Measurements from ENCODE around the gene DNAH1. TPM values are rescaled to one million over a fixed set of nuclear protein-coding genes. Genes with fewer than 3 reads are reported as not detected.

DNAH1 gene
- total RNA-seq, 2 donors from 2014 or later: 5.6 to 18.7 TPM

DNA sequence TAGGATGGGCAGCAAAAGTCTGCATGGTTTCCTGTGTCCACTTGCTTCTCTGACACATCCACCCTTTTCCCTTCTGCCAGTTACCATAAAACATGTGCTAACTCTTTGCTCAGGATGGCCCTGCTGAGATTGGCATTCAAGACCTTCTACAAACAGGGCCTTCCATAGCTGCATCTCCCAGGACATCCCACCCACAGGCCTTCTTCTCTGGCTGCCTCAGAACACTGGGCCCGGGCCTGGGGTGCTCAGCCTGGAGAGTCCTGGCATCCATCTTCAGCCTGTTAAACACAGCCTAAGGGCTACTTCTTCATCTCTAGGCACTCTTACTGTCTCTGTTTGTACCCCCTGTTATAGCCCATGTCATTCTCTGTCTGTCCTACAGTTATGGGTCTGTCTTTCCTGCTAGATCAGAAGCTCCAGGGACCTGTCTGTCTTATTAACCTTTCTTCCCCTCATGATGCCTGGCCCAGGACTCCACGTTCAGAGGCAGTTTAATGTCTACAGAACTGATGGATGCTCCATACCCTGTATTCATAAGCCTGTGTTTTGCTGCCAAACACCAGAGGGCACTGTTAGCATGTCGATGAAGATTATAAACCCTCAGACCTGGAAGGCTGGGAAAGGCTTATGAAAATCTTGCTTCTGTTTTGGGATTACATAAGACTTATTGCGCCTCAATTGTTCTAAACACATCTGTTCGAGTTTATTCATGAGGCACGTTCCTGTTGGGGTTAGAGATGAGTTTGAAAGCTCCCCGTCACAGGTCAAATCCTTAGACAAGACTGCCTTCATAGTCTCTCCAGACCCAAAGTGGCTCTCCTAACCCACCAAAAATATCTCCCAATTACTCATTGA is 112.3 kb downstream of the DNAH1 start:
- no peaks in the 10 kb centered on the region for H3K4me1 ChIP-seq (replicated peaks)
- no peaks in the 10 kb centered on the region for H3K9me3 ChIP-seq
- DNase-seq (ENCODE audit: low spot score): peak; percentile 70
- H3K4me3 ChIP-seq: no peak overlapping the region
- intact Hi-C loops (cut with DNase I): loop anchor here (2.0 kb wide), 1 partner anchor 18 kb away; no protein-coding TSS in a partner anchor
- no peak for TF ChIP-seq POLR2A (IDR thresholded peaks at IDR 0.05)
- TF ChIP-seq, protein P1, sequence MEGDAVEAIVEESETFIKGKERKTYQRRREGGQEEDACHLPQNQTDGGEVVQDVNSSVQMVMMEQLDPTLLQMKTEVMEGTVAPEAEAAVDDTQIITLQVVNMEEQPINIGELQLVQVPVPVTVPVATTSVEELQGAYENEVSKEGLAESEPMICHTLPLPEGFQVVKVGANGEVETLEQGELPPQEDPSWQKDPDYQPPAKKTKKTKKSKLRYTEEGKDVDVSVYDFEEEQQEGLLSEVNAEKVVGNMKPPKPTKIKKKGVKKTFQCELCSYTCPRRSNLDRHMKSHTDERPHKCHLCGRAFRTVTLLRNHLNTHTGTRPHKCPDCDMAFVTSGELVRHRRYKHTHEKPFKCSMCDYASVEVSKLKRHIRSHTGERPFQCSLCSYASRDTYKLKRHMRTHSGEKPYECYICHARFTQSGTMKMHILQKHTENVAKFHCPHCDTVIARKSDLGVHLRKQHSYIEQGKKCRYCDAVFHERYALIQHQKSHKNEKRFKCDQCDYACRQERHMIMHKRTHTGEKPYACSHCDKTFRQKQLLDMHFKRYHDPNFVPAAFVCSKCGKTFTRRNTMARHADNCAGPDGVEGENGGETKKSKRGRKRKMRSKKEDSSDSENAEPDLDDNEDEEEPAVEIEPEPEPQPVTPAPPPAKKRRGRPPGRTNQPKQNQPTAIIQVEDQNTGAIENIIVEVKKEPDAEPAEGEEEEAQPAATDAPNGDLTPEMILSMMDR (IDR thresholded peaks at IDR 0.05): peak in 3 of 4 experiments; percentile 79 to 85 (median 80)
- TF ChIP-seq POLR2AphosphoS5 (IDR thresholded peaks at IDR 0.05): peak; percentile 70
- H3K27me3 ChIP-seq (replicated peaks; ENCODE audit: insufficient read depth): no peaks in the 10 kb centered on the region
- 11% methylated on average over 7 of the region's 7 CpGs for WGBS
- no peak overlapping the region for H3K27ac ChIP-seq
- H3K36me3 ChIP-seq: no peaks in the 10 kb centered on the region

DNA sequence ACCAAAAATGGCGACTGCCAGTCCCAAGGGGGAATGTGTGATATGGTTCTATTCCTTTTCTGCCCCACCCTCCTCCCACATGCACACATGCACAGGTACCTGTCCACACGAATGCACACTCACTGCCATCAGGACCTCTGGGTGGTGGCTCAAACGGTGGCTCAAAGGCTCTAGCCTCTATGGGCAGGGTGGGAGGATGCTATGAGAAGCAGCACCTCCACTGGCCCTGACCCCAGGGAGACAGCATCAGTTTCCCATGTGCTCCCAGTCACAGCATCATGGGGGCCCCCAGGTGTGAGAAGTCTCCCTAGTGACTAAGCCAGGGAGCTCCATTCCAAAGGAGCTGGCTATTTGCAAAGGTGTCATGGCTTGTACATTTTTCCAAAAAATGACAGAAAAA is 112.9 kb downstream of the DNAH1 start:
- H3K36me3 ChIP-seq: no peaks in the 10 kb centered on the region
- intact Hi-C loops (cut with DNase I): loop anchor here (2.0 kb wide), 1 partner anchor 18 kb away; no protein-coding TSS in a partner anchor
- H3K4me3 ChIP-seq: no peak overlapping the region
- no peaks in the 10 kb centered on the region for H3K9me3 ChIP-seq
- no peak overlapping the region for H3K27ac ChIP-seq
- no peaks in the 10 kb centered on the region for H3K4me1 ChIP-seq (replicated peaks)
- 63% methylated on average over 3 of the region's 3 CpGs for WGBS
- DNase-seq (ENCODE audit: low spot score): no peak
- H3K27me3 ChIP-seq (replicated peaks; ENCODE audit: insufficient read depth): no peaks in the 10 kb centered on the region
- TF ChIP-seq POLR2A (IDR thresholded peaks at IDR 0.05): no peak

DNA sequence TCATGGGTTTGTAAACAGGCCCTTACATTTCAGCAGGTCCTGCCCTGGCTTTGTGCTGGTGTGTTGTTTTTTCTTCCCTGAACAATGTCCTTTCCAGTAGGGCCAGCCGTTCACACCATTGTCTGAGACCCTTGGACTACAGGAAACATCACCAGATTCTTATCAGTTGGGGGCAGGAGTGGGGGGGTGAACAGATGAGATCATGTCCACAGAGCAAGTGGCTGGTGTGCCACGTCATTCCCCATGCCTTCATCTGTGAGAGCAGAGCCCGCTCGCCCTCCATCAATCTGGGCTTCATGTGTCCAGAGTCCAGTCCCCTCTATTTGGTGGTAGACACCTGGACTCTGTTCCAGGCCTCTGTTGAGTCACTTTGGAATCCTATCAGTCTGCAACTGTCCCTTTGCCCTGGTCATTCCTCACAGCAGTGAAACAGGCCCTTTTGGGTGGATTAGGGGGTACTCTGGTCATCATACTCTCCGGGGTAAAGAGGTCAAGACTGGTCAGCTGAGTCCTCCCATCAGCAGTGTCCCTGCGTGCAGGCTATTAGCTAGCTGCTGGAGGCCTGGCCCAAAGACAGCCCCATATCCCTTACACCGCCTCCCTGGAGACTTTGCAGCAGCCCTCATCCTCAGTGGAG is 113.8 kb downstream of the DNAH1 start:
- no peak for DNase-seq (ENCODE audit: low spot score)
- H3K27ac ChIP-seq: no peak overlapping the region
- no peaks in the 10 kb centered on the region for H3K9me3 ChIP-seq
- no peaks in the 10 kb centered on the region for H3K4me1 ChIP-seq (replicated peaks)
- H3K36me3 ChIP-seq: no peaks in the 10 kb centered on the region
- no peaks in the 10 kb centered on the region for H3K27me3 ChIP-seq (replicated peaks; ENCODE audit: insufficient read depth)
- TF ChIP-seq, protein P1 (IDR thresholded peaks at IDR 0.05): no peak
- no peak overlapping the region for H3K4me3 ChIP-seq
- intact Hi-C loops (cut with DNase I): loop anchor here (2.0 kb wide), 1 partner anchor 17 kb away; no protein-coding TSS in a partner anchor
- 83% methylated on average over 7 of the region's 7 CpGs for WGBS

DNA sequence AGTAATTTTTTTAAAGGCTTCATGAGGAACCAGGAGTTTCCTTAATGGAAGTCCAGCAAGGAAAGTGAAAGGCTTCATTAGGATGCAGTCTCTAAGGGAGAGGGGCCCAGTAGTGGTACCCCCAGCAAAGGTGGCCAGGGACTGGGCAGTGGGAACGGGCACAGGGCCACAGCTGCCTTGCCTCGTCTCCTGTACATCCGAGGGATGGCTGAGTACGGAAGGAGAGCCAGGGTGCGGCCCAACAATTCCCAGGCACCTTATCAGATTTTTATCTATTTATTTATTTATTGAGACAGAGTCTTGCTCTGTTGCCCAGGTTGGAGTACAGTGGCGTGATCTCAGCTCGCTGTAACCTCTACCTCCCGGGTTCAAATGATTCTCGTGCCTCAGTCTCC is 114.3 kb downstream of the DNAH1 start:
- TF ChIP-seq POLR2A (IDR thresholded peaks at IDR 0.05): no peak
- TF ChIP-seq, protein P1 (IDR thresholded peaks at IDR 0.05): no peak
- H3K27ac ChIP-seq: no peak overlapping the region
- 82% methylated on average over 9 of the region's 9 CpGs for WGBS
- DNase-seq (ENCODE audit: low spot score): no peak
- intact Hi-C loops (cut with DNase I): no loop called here
- H3K4me1 ChIP-seq (replicated peaks): no peaks in the 10 kb centered on the region
- H3K4me3 ChIP-seq: no peak overlapping the region
- no peaks in the 10 kb centered on the region for H3K27me3 ChIP-seq (replicated peaks; ENCODE audit: insufficient read depth)
- no peaks in the 10 kb centered on the region for H3K36me3 ChIP-seq
- H3K9me3 ChIP-seq: no peaks in the 10 kb centered on the region

DNA sequence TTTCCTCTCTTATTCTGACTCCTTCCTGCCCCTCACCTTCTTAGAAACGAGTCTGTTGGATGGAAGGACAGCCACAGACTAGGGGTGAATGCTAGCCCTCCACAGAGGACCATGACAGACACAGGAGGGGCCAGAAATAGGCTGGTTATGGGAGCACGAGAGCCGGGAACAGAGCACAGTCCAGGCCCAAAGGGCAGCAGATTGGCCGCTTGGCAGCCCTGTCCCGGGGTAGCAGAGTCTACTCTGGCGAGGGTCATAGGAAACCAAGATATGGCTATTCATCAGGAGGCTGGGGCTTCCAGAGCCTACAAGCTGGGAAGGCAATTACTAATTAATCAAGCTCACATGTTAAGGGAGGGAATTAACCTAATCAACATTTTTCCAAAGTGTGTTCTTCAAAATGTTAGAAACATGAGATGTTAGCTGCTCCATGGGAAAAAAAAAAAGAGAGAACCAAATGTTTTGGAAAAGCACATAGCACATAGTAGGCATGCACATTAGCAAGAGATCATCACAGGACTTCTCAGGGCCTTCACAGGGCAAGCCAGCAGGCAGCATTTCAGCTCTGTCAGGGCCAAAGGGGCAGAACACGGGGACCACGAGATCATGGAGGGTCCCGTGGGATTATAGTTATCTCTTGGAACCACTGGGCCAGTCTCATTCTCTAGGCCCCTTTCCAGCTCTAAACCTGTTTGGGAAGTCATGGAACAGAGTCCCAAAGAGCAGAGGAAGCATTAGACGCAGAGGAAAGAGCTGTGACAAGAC is 115.5 kb downstream of the DNAH1 start:
- TF ChIP-seq POLR2AphosphoS5 (IDR thresholded peaks at IDR 0.05) (no peak), POLR2A (IDR thresholded peaks at IDR 0.05) (no peak)
- TF ChIP-seq, protein P1 (IDR thresholded peaks at IDR 0.05): no peak
- Histone ChIP-seq H3K36me3 (no peaks in the 10 kb centered on the region), H3K27me3 (replicated peaks; ENCODE audit: insufficient read depth) (no peaks in the 10 kb centered on the region), H3K4me3 (no peak overlapping the region), H3K9me3 (no peaks in the 10 kb centered on the region), H3K4me1 (replicated peaks) (no peaks in the 10 kb centered on the region), H3K27ac (no peak overlapping the region)
- WGBS: 72% methylated on average over 10 of the region's 10 CpGs
- DNase-seq (ENCODE audit: low spot score): no peak
- intact Hi-C loops (cut with DNase I): no loop called here
